Body of pancreas (tissue), 4 donors: ENCODE data around the gene DNAJC10. TPM values are rescaled to one million over a fixed set of nuclear protein-coding genes. Genes with fewer than 3 reads are reported as not detected.
A peak's percentile ranks its signal among the peaks of the same experiment; 100 is the strongest.

Experiments
- ATAC-seq: fragments of 150-250 bp; one replicate; pipeline ENCODE4 v1.9.1; 2016
- DNase-seq, 4 donors: peaks; one replicate each; pipeline ENCODE4 v3.0.0-alpha.2; 2019
- H3K27ac ChIP-seq, 4 donors: fragments of 200-600 bp; sonication (generic); 1 replicate in 3 of 4; 2 replicates in 1 of 4; pipeline versions ENCODE4 v1.5.1 to v1.6.1; 2016 to 2019; ENCODE audit warnings: mild to moderate bottlenecking in 1 of 4, mixed read lengths in 1 of 4, moderate library complexity in 1 of 4
- H3K27me3 ChIP-seq, 2 donors: fragments of 200-600 bp; sonication (generic); one replicate each; pipeline ENCODE4 v1.6.0; 2016; ENCODE audit warnings: mild to moderate bottlenecking in 1 of 2
- H3K36me3 ChIP-seq, 2 donors: fragments of 200-600 bp; sonication (generic); replicated peaks in 1 of 2; 2 replicates each; pipeline ENCODE4 v1.5.1; 2016; ENCODE audit warnings: low read depth in 2 of 2; ENCODE audit not compliant: insufficient read depth in 1 of 2
- H3K4me1 ChIP-seq: fragments of 200-600 bp; sonication (generic); one replicate; pipeline ENCODE4 v1.6.0; 2016
- H3K4me3 ChIP-seq, 2 donors: fragments of 200-600 bp; sonication (generic); 1 replicate in 1 of 2; 2 replicates in 1 of 2; pipeline ENCODE4 v1.5.1; 2016 to 2019
- H3K9me3 ChIP-seq, 3 donors: fragments of 200-600 bp; sonication (generic); 1 replicate in 2 of 3; 2 replicates in 1 of 3; pipeline ENCODE4 v1.5.1; 2016
- CTCF ChIP-seq, 7 experiments: fragments of 450-650 bp in 4 of 7; fragments of 200-600 bp in 3 of 7; sonication (generic) in 3 of 7; IDR thresholded peaks; one replicate each; pipeline ENCODE4 v1.5.1; 2016 to 2019; ENCODE audit warnings: antibody characterized with exemption in 7 of 7
- POLR2A ChIP-seq, 3 donors: fragments of 450-650 bp; IDR thresholded peaks; one replicate each; pipeline ENCODE4 v1.6.1; 2016; ENCODE audit warnings: antibody characterized with exemption in 3 of 3, mild to moderate bottlenecking in 2 of 3
- WGBS, 2 donors: methylation state at CpG; one replicate each; pipeline ENCODE4 v1.1.5; 2017; 5-methylcytosine and 5-hydroxymethylcytosine counted together
- intact Hi-C: fragments of 100-400 bp; cut with DNase I; formaldehyde crosslinking; loops from one replicate; pipeline ENCODE4 v1.15.1; 2023
- total RNA-seq, 2 donors: library from RNA; depleted of rRNA; stranded (reverse); fragments of >200 nt; gene quantifications; one replicate each; pipeline ENCODE4 v1.1.0, GENCODE V29; 2016

Gene DNAJC10
- total RNA-seq, 2 donors from 2014 or later = 51.6 to 86.0 TPM

GRCh38 chr2:182784777-182785176 lies 68.7 kb downstream of the DNAJC10 start:
- no peak for DNase-seq

GRCh38 chr2:182792441-182792840 lies 76.4 kb downstream of the DNAJC10 start:
- no peaks in the 10 kb centered on the region for H3K4me1 ChIP-seq
- TF ChIP-seq CTCF (IDR thresholded peaks at IDR 0.05) = no peak
- no peak for TF ChIP-seq POLR2A (IDR thresholded peaks at IDR 0.05)
- H3K4me3 ChIP-seq = no peak overlapping the region
- H3K9me3 ChIP-seq = no peaks in the 10 kb centered on the region
- no peaks in the 10 kb centered on the region for H3K36me3 ChIP-seq
- no peak for DNase-seq
- no peaks in the 10 kb centered on the region for H3K27me3 ChIP-seq
- intact Hi-C loops = no loop called here
- WGBS, 2 donors = 85 to 91% methylated on average over 2 of the region's 2 CpGs
- H3K27ac ChIP-seq = no peak overlapping the region
- no peak for ATAC-seq

More at GRCh38 chr2:182784777-182785176, 68.7 kb downstream of the DNAJC10 start:
- Histone ChIP-seq H3K27me3 (no peaks in the 10 kb centered on the region), H3K9me3 (no peaks in the 10 kb centered on the region), H3K27ac (no peak overlapping the region), H3K4me1 (no peaks in the 10 kb centered on the region), H3K36me3 (no peaks in the 10 kb centered on the region), H3K4me3 (no peak overlapping the region)
- 32 to 36% methylated on average over 1 of the region's 1 CpG for WGBS, 2 donors
- no peak for ATAC-seq
- intact Hi-C loops = loop anchor here (10.0 kb wide), 1 partner anchor 200 kb away; no protein-coding TSS in a partner anchor
- TF ChIP-seq CTCF (IDR thresholded peaks at IDR 0.05) (peak in 6 of 7 experiments; percentile 28 to 59 (median 49)), POLR2A (IDR thresholded peaks at IDR 0.05) (no peak)

DNA sequence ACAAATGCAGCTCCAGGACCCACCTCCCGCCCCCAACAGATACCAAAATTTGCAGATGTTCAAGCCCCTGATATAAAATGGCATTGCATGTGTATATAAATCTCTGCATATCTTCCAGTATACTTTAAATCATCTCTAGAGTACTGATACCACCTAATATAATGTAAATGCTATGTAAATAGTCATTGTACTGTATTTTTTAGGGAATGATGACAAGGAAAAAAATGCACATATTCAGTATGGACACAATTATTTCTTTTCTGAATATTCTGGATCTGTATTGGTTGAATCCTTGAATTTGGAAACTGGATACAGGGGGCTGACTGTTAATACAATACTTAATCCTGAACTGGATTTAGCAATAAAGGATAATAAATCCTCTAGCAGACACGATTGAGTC lies 82.7 kb downstream of the DNAJC10 start:
- Histone ChIP-seq H3K4me1 (no peaks in the 10 kb centered on the region), H3K36me3 (no peaks in the 10 kb centered on the region), H3K4me3 (no peak overlapping the region), H3K27me3 (no peaks in the 10 kb centered on the region), H3K27ac (no peak overlapping the region), H3K9me3 (no peaks in the 10 kb centered on the region)
- WGBS, 2 donors = 50 to 61% methylated on average over 2 of the region's 2 CpGs
- DNase-seq (no peak), ATAC-seq (no peak)
- intact Hi-C loops = no loop called here
- TF ChIP-seq POLR2A (IDR thresholded peaks at IDR 0.05) = no peak
- no peak for TF ChIP-seq CTCF (IDR thresholded peaks at IDR 0.05)

GRCh38 chr2:182804128-182804527 lies 88.1 kb downstream of the DNAJC10 start:
- intact Hi-C loops = no loop called here

More at GRCh38 chr2:182804128-182804527, 88.1 kb downstream of the DNAJC10 start:
- no peak overlapping the region for H3K4me3 ChIP-seq
- H3K9me3 ChIP-seq = no peaks in the 10 kb centered on the region
- no peaks in the 10 kb centered on the region for H3K4me1 ChIP-seq
- H3K27me3 ChIP-seq = no peaks in the 10 kb centered on the region
- no peak overlapping the region for H3K27ac ChIP-seq
- TF ChIP-seq CTCF (IDR thresholded peaks at IDR 0.05) (no peak), POLR2A (IDR thresholded peaks at IDR 0.05) (no peak)
- no peaks in the 10 kb centered on the region for H3K36me3 ChIP-seq
- ATAC-seq = no peak
- DNase-seq = no peak
- WGBS, 2 donors = 60 to 67% methylated on average over 5 of the region's 5 CpGs
